GM12872 (cell line): ENCODE measurements around the gene ANKRD16.

Source experiments
- TF ChIP-seq, protein P1 (sequence below): IDR thresholded peaks from 3 replicates; pipeline ENCODE4 v1.5.1; 2011; ENCODE audit warnings: low read depth, mild to moderate bottlenecking, low read length, moderate library complexity; ENCODE audit not compliant: insufficient read depth

Gene ANKRD16

DNA sequence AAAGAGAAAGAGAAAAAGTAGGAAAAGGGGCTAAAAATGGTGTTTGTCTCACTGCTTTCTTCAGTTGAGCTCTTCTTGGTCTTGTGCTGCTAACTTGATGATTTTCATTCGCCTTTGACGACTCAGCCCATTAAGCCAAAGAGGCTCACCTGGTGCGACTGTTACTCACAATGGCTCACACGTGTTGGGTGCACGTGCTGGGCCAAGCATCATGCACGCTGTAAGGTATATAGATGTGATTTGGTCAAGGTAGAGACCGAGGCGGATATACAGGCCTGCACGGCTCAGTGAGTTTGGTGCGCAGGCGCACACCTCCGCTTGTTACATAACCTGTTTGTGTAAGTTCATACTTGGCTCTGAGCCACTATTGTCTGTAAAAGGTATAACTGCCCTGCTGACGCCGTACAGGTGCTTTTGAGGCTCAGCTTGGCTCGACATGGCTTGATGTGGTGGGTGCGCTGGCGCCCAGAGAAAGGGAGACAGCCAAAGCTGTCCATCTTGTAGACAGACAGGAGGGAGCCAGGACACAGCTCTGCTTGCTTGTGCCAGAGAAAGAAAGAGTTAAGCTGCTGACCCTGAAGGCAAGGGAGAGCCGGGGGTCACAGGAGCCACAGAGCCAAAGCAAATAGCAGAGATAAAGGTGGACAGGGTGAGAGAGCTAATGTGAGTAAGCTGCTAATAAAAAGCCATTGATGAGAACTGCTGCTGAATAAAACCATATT is 33.6 kb downstream of the ANKRD16 start:
- TF ChIP-seq, protein P1, sequence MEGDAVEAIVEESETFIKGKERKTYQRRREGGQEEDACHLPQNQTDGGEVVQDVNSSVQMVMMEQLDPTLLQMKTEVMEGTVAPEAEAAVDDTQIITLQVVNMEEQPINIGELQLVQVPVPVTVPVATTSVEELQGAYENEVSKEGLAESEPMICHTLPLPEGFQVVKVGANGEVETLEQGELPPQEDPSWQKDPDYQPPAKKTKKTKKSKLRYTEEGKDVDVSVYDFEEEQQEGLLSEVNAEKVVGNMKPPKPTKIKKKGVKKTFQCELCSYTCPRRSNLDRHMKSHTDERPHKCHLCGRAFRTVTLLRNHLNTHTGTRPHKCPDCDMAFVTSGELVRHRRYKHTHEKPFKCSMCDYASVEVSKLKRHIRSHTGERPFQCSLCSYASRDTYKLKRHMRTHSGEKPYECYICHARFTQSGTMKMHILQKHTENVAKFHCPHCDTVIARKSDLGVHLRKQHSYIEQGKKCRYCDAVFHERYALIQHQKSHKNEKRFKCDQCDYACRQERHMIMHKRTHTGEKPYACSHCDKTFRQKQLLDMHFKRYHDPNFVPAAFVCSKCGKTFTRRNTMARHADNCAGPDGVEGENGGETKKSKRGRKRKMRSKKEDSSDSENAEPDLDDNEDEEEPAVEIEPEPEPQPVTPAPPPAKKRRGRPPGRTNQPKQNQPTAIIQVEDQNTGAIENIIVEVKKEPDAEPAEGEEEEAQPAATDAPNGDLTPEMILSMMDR, result no peak

DNA sequence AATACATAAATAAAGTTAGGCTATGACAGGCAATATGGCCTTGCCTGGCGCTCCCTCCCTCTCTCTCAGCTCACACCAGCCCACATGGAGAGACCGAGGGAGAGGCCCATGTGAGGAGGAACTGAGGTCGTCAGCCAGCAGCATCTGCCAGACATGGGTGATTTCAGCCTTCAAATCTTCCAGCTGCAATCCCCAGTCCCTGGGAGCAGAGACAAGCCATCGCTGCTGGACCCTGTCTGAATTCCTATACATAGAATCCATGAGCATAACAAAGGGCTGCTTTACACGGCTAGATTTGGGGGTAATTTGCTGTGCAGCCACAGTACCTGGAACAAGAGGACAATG is 35.6 kb downstream of the ANKRD16 start:
- TF ChIP-seq, protein P1, result no peak

DNA sequence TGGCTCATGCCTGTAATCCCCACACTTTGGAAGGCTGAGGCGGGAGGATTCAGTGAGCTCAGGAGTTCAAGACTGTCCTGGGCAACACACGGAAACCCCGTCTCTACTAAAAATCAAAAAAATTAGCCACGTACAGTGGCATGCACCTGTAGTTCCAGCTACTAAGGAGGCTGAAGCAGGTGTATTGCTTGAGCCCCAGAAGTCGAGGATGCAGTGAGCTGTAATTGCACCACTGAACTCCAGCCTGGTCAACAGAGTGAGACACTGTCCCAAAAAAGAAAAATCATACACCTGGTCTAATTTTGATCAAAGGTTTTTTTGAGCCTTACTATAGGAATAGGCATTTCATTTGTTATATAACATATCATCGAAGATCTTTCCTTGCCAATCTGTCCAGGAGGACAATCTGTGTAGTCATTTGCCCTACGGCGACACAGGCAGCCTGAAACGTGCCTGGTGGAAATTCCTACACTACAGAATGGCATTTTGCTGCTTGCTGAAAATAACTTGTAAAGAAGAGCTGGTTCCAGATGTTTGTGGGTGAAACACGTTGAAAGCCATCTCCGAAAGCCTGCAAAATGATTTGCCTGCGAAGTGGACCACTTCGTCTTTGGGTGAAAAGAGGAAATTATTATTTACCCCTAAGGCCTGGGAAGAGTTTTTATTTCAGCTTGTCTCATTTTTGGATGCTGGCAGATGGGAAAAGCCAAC is 45.2 kb downstream of the ANKRD16 start:
- TF ChIP-seq, protein P1, result no peak

DNA sequence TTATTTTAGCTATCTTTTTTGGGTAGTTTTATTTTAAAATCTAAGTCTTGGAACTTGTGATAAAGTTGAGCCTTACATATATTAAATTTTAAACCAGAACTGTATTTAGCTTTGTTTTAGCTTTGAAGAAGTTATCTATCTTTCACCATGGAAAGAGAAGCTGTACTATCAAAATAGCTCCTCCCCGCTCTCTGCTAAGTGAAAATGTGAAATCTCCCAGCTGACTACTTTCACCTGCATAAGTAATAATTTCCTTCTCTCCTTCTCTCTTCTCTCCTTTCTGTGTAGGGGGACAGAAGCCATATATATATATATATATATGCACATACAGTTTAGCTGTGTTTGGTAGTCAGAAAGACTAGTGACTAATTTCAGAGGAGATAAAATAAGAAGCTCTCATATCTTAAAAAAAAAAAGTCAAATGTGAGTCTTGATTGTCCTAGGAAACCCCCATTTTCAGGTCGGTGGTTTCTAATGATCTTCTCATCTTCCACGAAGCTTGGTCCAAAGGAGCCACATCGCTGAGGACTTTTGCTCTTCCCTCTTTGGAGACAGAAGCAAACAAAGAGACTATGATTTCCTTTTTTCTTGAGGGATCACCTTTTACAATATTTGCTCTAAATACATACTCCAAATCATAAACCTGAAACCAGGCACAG is 45.9 kb downstream of the ANKRD16 start:
- TF ChIP-seq, protein P1, result no peak

DNA sequence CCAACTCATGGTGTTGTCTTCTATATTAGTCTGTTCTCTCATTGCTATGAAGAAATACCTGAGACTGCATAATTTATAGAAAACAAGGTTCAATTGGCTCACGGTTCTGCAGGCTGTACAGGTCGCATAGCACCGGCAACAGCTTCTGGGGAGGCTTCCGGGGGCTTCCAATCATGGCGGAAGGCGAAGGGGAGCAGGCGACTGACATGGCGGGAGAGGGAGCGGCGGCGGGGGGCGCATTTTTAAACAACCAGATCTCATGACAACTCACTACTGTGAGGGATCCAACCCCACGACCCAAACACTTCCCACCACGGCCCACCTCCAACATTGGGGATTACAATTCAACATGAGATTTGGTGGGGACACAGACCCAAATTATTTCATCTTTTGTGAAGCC is 47.7 kb downstream of the ANKRD16 start:
- TF ChIP-seq, protein P1, result no peak

DNA sequence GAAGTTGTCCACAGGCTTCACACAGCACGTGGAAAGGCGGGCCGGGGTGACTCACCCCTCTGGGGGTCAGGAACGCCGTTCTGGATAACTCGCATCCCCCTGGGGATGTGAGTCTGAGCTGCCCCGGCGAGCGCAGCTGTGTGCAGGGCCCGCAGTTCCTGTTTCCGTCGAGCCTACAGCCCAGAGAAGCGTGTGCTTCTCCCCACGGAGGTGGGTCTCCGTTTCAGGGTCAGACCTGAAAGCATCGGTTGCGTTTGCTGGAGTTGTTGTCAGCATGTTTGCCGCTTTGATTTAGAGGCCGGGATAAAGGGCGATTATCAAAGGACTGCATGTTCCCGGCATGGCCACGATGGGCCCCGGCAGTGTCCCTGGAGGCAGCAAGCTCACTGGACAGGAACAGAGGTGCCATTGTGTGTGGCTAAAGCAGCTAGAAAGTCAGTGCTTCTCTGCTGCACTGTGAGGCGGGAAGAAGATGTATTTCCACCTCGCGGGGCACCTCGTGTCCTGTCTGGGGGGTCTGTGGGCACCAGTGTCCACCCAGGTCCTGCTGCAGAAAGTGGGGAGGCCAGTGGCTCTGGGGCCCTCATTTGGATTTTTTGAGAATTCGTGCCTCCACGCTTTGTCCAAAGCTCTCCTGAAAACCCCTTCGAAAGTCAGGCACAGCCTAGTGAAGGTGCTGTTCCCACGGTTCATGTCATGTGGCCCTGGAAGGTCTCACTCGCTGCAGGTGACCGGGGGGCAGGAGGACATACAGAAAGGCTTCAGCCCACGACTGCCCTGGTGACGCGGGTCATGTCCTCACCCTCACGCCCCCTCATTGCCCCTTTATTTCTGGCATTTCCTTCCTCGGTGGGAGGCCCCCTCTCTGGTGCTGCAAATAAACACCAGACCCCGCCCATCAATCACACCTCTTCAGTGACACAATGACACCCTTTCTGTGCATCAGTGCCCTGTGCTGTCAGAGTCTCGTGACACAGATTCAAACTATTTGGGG is 49.1 kb downstream of the ANKRD16 start:
- TF ChIP-seq, protein P1, result no peak
